Ascending aorta (tissue), 2 donors: ENCODE measurements around the gene ASAP2. TPM values are rescaled to one million over a fixed set of nuclear protein-coding genes. Genes with fewer than 3 reads are reported as not detected.
"Not testable (repeated sequence)": the region's sequence is repeated elsewhere in the genome, so short reads cannot be mapped to it uniquely, and the experiment has no call there.

Source experiments
- DNase-seq, 2 donors: peaks; one replicate each; pipeline ENCODE4 v3.0.0-alpha.2; 2019; ENCODE audit warnings: low spot score in 2 of 2
- H3K27ac ChIP-seq, 2 donors: fragments of 200-600 bp; sonication (generic); one replicate each; pipeline ENCODE4 v1.5.1; 2016 to 2017; ENCODE audit warnings: mild to moderate bottlenecking in 1 of 2
- H3K27me3 ChIP-seq: fragments of 200-600 bp; sonication (generic); one replicate; pipeline ENCODE4 v1.5.1; 2017
- H3K36me3 ChIP-seq, 2 donors: fragments of 200-600 bp; sonication (generic); one replicate each; pipeline ENCODE4 v1.5.1; 2016
- H3K4me1 ChIP-seq, 2 donors: fragments of 200-600 bp; sonication (generic); one replicate each; pipeline ENCODE4 v1.5.1; 2016 to 2017; ENCODE audit warnings: mild to moderate bottlenecking in 1 of 2
- H3K4me3 ChIP-seq, 2 donors: fragments of 200-600 bp; sonication (generic); one replicate each; pipeline ENCODE4 v1.5.1; 2016 to 2017; ENCODE audit warnings: mild to moderate bottlenecking in 1 of 2
- H3K9me3 ChIP-seq, 2 donors: fragments of 200-600 bp; sonication (generic); one replicate each; pipeline ENCODE4 v1.5.1; 2016
- CTCF ChIP-seq, 3 experiments: fragments of 200-600 bp in 2 of 3; fragments of 450-650 bp in 1 of 3; sonication (generic) in 2 of 3; IDR thresholded peaks; one replicate each; pipeline ENCODE4 v1.5.1; 2016 to 2019; ENCODE audit warnings: antibody characterized with exemption in 3 of 3, mild to moderate bottlenecking in 1 of 3, moderate library complexity in 1 of 3
- intact Hi-C: fragments of 100-400 bp; cut with DNase I; formaldehyde crosslinking; loops from one replicate; pipeline ENCODE4 v1.15.1; 2023
- total RNA-seq: library from RNA; depleted of rRNA; stranded (reverse); fragments of >200 nt; gene quantifications from one replicate; pipeline ENCODE4 v1.1.0, GENCODE V29; 2016

Gene ASAP2
- total RNA-seq, 1 donor from 2014 or later = 56.9 TPM

- H3K9me3 ChIP-seq = no peaks in the 10 kb centered on the region
- H3K36me3 ChIP-seq = no peaks in the 10 kb centered on the region
- no peak for DNase-seq
- H3K27ac ChIP-seq = peak overlapping the region; percentile 85
- peak overlapping the region in 1 of 2 donors; percentile 40 for H3K4me3 ChIP-seq
- H3K27me3 ChIP-seq = no peaks in the 10 kb centered on the region
- peaks cover 37 to 70% of the 10 kb centered on the region in 2 donors for H3K4me1 ChIP-seq
- intact Hi-C loops = loop anchor here (5.0 kb wide), 2 partner anchors 50 to 70 kb away; no protein-coding TSS in a partner anchor
- TF ChIP-seq CTCF (IDR thresholded peaks at IDR 0.05) = no peak
Observed at GRCh38 chr2:9262671-9263171, 56.1 kb downstream of the ASAP2 start.

GRCh38 chr2:9263428-9263827, 56.8 kb downstream of the ASAP2 start:
- Histone ChIP-seq H3K4me1 (peaks cover 32 to 63% of the 10 kb centered on the region in 2 donors), H3K27ac (peak overlapping the region; percentile 85), H3K4me3 (peak overlapping the region in 1 of 2 donors; percentile 40), H3K27me3 (no peaks in the 10 kb centered on the region), H3K36me3 (no peaks in the 10 kb centered on the region), H3K9me3 (no peaks in the 10 kb centered on the region)
- TF ChIP-seq CTCF (IDR thresholded peaks at IDR 0.05) = no peak
- DNase-seq = no peak
- intact Hi-C loops = loop anchor here (5.0 kb wide), 2 partner anchors 49 to 69 kb away; no protein-coding TSS in a partner anchor

- Histone ChIP-seq H3K36me3 (no peaks in the 10 kb centered on the region), H3K4me1 (peaks cover 27 to 54% of the 10 kb centered on the region in 2 donors), H3K27me3 (no peaks in the 10 kb centered on the region), H3K27ac (peak overlapping the region; percentile 40 to 85), H3K4me3 (no peak overlapping the region), H3K9me3 (no peaks in the 10 kb centered on the region)
- DNase-seq = no peak
- TF ChIP-seq CTCF (IDR thresholded peaks at IDR 0.05) = no peak
- intact Hi-C loops = loop anchor here (5.0 kb wide), 2 partner anchors 48 to 68 kb away; no protein-coding TSS in a partner anchor
Observed at GRCh38 chr2:9264301-9264700, 57.7 kb downstream of the ASAP2 start.

DNA sequence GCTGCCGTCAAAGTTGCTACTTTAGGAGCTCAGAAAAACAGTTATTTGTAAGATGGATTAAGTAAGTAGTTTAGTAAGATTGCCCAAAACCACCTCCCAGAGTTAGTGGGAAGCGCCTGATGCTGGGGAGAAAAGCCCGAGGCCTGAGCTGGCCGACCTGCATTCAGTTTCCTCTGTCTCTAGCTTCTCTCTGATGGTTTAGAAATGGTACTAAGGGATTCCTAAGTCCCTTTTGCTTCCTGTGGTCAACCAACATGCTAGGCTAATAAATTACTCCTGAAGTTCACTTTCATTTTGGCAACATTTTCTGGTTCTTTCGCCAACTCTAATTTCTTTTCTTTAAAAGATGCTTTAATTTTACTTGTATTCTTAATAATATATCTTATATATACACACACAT, 60.1 kb downstream of the ASAP2 start:
- no peak for TF ChIP-seq CTCF (IDR thresholded peaks at IDR 0.05)
- Histone ChIP-seq H3K9me3 (no peaks in the 10 kb centered on the region), H3K4me3 (no peak overlapping the region), H3K27me3 (no peaks in the 10 kb centered on the region), H3K27ac (peak overlapping the region; percentile 17 to 27), H3K36me3 (no peaks in the 10 kb centered on the region), H3K4me1 (peaks cover 20 to 30% of the 10 kb centered on the region in 2 donors)
- DNase-seq = peak in 1 of 2 donors; percentile 21
- intact Hi-C loops = no loop called here

DNA sequence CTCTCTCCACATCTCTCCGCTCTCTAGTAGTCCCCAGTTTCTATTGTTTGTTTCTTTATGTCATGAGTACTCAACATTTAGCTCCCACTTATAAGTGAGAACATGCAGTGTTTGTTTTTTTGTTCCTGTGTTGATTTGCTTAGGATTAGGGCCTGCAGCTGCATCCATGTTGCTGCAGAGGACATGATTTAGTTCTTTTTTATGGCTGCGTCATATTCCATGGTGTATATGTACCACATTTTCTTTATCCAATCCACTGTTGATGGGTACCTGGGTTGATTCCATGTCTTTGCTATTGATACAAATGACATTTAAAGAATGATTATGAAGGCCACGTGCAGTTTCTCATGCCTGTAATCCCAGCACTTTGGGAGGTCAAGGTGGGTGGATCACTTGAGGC, 60.7 kb downstream of the ASAP2 start:
- H3K4me3 ChIP-seq, intact Hi-C loops, H3K27ac ChIP-seq, H3K9me3 ChIP-seq, H3K36me3 ChIP-seq, H3K27me3 ChIP-seq, DNase-seq: not testable (repeated sequence)
- peaks cover 18 to 24% of the 10 kb centered on the region in 2 donors for H3K4me1 ChIP-seq

GRCh38 chr2:9268301-9269080, 61.9 kb downstream of the ASAP2 start:
- peak in 1 of 2 donors; percentile 35 for DNase-seq
- H3K4me3 ChIP-seq = no peak overlapping the region
- no peaks in the 10 kb centered on the region for H3K36me3 ChIP-seq
- no peak for TF ChIP-seq CTCF (IDR thresholded peaks at IDR 0.05)
- intact Hi-C loops = no loop called here
- H3K27ac ChIP-seq = peak overlapping the region in 1 of 2 donors; percentile 33
- H3K4me1 ChIP-seq = peaks cover 6 to 13% of the 10 kb centered on the region in 2 donors
- H3K9me3 ChIP-seq = no peaks in the 10 kb centered on the region
- H3K27me3 ChIP-seq = no peaks in the 10 kb centered on the region
